Stimulated activated CD4-positive, alpha-beta T cell treated with anti-CD3 and anti-CD28 coated beads, Interleukin-4, amount 100 ng/mL, for 4 hours (primary cell): ENCODE data around the gene FUZ.
A peak's percentile ranks its signal among the peaks of the same experiment; 100 is the strongest.

ENCODE experiments used
- DNase-seq, 2 experiments: peaks; one replicate each; pipeline ENCODE4 v3.0.0-alpha.2; 2020

Gene FUZ

DNA sequence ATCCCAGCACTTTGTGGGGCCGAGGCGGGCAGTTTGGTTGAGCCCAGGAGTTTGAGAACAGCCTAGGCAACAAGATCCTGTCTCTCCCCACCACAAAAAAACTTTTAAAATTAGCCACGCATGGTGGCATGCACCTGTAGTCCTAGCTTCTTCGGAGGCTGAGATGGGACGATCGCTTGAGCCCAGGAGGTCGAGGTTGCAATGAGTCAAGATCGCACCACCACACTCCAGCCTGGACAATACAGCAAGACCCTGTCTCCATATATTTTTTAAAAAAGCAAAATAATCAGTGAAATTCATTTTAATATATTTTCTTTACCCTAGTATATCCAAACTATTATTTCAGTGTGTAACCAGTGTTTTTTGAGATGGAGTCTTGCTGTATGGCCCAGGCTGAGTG is 38.1 kb downstream of the FUZ start:
- DNase-seq = no peak

DNA sequence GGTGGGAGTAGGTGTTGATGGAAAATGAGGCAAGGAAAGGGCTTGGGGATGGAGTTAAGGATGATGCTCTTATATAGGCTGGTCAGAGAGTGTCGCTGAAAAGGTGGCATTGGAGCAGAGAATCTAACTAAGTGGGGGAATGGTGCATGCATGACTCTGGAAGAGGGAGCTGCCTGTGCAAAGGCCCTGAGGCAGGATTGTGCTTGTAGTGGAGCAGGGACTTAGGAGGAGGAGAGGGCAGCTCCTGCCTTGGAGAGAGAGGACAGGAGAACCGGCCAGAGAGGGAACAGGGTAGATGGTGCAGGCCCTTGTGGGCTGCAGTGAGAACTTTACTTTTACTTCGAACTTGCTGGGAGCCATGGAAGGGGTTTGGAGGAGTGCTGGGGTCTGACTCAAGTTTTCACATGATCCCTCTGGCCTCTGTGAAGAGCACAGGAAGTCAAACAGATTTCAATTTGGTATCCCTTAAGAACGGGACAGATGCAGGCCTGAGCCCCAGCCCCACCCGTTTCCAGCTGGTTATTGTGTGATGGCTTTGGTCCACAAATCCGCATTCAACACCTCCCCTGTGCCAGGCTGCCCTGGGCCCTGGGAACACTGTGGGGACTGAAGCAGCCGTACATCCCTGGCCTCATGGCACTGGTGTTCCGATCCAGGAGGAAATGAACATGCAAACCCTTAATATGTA is 39.3 kb downstream of the FUZ start:
- DNase-seq = no peak

DNA sequence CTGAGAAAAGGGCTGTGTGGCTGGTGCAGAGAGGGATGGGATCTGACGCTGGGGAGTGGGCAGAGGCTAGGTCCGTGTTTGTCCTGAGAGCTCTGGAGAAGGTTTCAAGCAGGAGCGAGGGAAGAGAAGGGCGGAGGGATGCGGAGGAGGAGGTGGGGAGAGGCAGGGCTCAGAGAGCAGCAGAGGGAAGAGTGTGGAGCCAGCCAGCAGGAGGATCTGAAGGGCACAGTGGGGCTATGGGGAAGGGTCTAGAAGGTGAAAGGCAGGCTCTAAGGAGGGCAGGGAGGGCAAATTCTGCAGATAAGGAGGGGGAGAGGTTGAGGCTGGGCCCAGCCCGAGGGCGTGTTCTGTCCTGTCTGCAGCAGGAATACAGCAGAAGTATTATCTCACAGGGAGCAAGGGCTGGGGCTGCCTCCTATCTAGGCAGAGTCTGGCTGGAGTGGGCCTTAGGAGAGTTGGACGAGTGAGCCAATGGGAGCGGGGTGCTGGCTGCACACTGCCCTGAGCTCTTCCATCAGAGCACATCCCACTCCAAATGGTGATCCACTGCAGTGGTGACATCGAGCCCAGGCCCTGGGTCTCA is 40.2 kb downstream of the FUZ start:
- DNase-seq = no peak

DNA sequence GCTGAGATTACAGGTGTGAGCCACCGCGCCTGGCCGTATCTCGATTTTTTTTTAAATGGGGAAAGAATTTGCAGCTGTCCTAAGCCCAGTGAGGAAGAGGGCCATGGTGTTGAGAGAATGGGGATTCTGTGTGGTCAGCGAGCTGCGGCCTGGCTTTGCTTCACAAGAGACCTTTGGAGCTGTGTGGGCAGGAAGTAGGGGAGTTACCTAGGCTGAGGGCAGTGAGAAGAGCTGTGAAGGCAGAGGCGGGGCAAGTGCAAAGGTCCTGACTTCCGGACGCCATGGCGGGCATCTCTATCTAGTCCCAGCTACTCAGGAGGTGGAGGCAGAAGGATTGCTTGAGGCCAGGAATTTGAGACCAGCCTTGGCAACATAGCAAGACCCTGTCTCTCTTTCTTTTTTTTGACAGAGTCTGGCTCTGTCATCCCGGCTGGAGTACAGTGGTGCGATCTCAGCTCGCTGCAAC is 41.4 kb downstream of the FUZ start:
- no peak for DNase-seq

DNA sequence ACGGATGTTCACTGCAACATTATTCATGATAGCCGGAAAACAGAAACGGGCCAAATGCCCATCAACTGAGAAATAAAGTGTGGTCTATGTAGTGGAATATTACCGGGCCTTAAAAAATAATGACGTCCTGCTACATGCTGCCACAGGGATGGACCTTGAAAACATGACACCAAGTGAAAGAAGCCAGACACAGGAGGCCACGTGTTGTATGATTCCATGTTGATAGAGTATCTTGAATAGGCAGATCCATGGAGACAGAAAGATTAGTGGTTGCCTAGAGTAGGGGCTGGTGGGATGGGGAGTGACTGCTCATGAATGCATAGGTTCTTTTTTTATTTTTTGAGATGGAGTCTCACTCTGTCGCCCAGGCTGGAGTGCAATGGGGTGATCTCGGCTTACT is 42.6 kb downstream of the FUZ start:
- no peak for DNase-seq

- DNase-seq = no peak
Measured at GRCh38 chr19:49767967-49768581, 45.0 kb downstream of the FUZ start.

DNA sequence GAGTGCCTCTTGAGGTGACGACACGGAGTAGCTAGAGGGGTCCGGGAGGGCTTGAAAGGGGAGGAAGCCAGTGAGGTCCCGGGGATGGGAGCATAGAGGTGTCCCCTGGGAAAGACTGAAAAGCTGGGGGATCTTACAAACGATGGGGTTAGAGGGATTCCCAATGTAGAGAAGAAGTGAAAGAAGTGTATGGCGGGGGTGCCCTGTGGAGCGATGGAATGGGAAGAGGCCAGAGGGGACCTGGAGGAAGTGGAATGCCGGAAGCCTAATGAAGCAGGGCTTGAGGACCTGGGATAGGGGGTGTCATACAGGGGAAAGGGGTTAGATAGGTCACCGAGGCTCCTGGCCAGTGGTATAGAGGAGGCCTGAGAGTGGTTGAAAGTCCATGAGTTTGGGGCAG is 45.7 kb downstream of the FUZ start:
- no peak for DNase-seq

GRCh38 chr19:49766930-49767299 is 46.2 kb downstream of the FUZ start, which contains the start of gene AP2A1:
Gene AP2A1, plus strand, starts transcription at chr19:49767001. Its CDS starts 133 bp downstream, at chr19:49767134.
- no peak for DNase-seq

- DNase-seq = peak; percentile 97 to 100
Measured at GRCh38 chr19:49766007-49766929, 46.8 kb downstream of the FUZ start.

GRCh38 chr19:49764341-49764740 is 48.8 kb downstream of the FUZ start:
- DNase-seq = no peak

GRCh38 chr19:49763230-49763629 is 49.9 kb downstream of the FUZ start, which contains the start of gene TSKS:
Gene TSKS, minus strand, starts transcription at chr19:49763306. Its CDS starts 59 bp downstream, at chr19:49763247.
- no peak for DNase-seq

- DNase-seq = no peak
Measured at GRCh38 chr19:49761625-49762311, 51.3 kb downstream of the FUZ start.

DNA sequence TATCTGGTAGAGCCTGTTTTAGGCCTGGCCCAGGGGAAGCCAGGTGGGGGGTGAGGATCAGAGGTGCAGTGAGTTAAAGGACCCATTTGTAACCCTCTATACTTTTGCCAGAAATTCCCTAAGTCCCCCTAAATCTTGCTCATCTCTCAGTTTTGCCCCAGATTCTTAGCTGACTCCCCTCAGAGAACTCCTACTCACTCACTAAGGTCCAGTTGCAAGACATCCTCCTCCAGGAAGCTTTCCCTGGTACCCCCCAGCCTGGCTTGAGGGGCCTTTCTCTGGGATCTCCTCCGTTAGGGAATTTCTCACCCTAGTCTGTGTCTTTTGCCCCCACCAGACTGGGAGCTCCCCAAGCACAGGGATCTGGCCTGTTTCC is 51.9 kb downstream of the FUZ start:
- no peak for DNase-seq

DNA sequence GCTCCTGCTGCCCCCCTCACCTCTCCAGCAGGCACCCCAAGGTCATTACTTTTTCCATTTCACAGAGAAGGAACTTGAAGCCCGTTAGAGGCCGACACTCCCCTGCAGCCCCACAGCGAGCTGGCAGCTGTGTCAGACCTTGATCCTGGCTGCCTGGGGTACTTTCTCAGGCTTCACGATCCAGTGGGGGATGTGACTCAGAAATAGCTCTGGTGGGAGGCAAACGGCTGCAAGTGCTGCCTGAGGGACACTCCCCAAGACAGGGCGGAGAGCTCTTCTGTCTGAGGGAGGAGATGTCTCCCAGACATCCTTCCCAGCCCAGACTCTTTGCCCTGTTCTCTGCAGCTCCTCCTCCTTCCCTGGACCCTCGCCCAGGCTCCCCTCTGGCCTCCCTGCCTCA is 54.8 kb downstream of the FUZ start:
- DNase-seq = no peak
